Measurements from ENCODE around the gene CSH1. TPM values are rescaled to one million over a fixed set of nuclear protein-coding genes. Genes with fewer than 3 reads are reported as not detected.
"Not testable (repeated sequence)": the region's sequence is repeated elsewhere in the genome, so short reads cannot be mapped to it uniquely, and the experiment has no call there.

The CSH1 gene
- not detected in 2 replicates for total RNA-seq (2014; rRNA removed; shearing (Covaris generic))

DNA sequence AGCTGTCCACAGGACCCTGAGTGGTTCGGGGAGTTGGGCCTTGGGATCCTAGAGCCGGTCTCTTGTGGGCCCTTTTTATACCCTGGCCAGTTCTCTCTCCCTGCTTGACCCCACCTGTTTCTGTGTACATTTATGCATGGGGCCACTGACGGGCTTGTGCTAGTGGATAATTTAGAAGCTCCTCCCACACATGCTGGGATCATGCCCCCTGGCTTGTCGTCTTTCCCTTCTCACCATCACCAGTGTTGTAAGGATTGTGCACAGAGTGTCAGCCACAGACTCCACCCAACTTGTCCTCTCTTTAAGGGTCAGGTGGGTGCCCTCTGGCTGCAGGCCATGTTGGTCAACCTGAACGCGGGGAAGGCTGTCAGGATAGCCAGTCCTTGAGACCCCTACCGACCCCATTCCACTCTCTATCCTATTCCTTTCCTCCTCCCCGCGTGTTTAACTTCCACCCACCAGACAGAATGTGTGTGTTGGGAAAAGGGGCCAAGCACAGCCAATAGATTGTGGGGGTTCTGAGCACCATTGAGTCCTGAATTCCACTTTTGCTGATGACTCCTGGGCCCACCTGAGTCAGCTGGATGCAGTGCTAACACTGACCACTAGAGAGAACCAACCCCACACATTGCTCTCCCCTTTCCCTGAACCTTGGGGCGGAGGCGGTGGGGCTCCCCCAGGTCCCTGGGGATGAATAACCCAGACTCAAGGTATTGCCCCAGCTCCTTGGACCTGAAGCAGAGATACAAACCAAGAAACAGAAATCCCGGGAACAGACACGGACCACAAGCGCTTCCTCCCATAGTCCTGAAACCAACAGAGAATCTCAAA is at the start of gene CSH1:
Gene CSH1, minus strand, starts transcription at position 51 of the 831 bp plus-strand sequence. CDS start 63 bp downstream, outside the sequence.
- DNase-seq (ENCODE audit: low spot score), result not testable (repeated sequence)

DNA sequence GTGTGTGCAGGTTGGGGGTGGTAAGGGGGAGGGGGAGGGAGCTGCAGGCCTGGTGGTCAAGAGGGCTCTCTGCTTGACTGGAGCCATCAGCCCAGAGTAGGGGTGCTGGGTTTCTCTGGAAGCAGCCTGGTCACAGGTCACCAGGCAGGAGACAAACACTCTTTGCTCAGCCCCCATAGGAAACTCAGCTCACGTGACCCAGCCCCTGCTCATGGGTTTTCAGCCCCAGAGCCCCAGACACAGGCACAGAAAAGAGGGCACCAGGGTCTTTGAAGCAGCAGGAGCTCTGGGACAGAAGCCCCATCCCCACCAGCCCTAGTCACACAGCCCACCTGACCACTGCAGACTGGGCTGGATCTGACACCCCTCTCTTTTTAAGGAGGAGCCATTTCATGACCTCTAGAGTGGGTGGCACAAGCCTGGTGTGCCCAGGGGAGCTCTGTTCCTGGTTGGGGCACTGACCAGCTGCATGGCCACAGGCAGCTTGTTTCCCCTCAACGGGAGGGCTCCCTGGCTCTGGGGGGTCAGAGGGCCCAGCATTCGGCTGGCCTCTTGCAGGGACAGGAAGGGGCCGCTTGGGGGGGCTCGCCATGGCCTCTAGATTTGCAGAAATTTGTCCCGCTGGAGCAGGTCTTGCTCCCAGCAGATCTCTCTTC is 49.5 kb upstream of the CSH1 start:
- DNase-seq (ENCODE audit: low spot score), result no peak

DNA sequence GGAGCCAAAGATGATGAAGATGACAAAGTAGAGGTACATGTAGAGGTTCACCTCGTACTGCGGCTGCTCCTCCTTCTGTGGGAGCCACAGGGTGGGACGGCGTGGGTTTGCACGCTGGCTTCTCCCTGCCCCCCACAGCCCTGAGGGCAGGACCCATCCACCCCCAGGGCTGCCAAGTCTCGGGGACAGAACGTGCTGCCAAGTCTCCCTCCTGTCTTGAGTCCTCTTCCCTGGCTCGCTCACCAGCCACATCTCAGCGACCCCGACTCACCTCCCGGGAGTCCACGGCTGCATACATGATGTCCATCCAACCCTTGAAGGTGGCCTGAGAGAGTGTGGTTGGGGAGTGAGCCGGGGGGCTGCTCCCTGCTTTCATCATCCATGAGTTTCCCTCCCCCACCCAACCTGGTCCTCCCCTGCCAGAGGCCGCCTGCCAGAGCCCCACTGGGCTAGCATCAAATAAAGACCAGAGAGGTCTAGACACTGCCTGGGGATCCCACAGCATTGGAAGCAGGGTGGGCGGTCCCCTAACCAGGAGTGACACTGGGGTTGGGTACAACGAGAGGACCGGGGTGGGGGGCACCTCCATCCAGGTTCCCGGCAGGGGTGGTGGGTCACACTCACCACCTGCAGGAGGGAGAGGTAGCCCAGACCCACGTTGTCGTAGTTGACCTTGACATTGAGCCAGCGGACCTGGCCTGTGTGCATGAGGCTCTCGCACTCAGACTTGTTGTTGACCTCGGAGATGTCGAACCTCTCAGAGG is 48.5 kb upstream of the CSH1 start:
- DNase-seq (ENCODE audit: low spot score), result no peak

DNA sequence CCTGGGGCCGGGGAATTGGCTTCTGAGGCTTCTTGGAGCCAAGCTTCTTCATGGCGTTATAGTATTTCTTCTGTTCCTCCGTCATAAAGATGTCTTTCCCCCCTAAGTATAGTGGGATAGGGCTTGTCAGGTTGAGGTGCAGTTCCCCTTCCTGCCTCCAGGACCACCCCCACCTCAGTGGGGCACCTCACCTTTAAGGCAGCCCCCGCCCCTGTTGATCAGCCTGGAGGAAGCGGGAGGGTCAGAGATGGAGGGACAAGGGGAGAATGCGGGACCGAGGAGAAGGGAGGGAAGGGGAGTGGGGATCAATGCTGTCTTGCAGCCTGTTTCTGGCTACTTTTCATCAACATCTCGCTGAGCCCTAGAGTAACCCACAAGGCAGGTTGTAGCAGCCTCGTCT is 47.4 kb upstream of the CSH1 start:
- DNase-seq (ENCODE audit: low spot score), result no peak

DNA sequence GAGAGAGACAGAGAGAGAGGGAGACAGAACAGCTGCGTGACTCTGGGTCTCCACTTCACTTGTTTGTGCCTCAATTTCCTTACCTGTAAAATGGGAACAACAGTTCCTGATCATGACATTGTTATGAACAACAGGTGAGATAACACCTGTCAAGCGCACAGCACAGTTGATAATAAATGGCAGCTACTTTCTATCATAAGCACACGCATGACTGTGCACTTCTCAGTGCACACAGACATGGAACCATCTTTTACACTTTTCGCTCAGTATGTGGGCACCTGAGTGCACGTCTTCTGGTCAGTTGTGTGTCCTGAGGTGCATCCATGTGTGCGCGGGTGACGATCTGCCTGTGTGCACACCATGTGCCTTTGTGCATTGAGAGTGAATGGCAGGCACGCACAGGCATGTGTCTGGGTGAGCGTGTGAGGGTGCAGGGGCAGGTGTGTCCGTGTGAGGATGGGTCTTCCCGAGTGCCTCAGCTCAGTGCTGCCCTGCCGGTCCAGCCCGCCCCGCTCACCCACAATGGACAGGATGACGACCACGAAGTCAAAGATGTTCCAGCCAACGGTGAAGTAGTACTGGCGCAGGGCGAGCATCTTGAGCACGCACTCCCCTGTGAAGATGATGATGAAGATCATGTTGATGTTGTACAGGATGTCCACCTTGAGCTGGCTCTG is 46.1 kb upstream of the CSH1 start:
- no peak for DNase-seq (ENCODE audit: low spot score)

DNA sequence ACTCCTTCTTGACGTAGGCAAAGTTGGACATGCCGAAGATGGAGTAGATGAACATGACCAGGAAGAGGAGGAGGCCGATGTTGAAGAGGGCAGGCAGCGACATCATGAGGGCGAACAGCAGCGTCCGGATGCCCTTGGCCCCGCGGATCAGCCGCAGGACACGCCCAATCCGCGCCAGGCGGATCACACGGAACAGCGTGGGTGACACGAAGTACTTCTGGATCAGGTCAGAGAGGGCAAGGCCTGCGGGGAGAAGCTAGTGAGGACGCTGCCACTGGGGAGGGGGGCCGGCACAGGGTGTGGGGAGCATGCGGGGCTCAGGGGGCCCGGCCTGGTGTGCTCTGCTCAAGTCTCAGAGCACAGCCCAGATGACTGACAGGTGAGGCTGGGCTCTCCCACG is 45.4 kb upstream of the CSH1 start:
- DNase-seq (ENCODE audit: low spot score), result no peak

DNA sequence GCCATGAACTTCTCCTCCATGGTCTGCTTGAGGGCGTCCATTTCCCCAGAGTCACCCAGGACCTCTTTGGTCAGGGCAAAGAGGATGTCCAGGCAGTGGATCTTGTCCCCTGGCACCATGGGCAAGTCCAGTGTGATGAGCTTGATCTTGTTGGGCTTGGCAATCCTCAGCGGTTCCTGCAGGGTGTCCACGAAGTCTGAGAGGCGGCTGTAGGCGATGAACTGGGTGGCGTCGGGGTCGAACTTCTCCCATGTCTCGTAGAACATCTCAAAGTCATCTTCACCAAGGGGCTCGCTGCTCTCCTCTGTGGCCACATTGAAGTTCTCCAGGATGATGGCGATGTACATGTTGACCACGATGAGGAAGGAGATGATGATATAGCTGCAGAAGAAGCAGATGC is 44.8 kb upstream of the CSH1 start:
- DNase-seq (ENCODE audit: low spot score), result no peak

DNA sequence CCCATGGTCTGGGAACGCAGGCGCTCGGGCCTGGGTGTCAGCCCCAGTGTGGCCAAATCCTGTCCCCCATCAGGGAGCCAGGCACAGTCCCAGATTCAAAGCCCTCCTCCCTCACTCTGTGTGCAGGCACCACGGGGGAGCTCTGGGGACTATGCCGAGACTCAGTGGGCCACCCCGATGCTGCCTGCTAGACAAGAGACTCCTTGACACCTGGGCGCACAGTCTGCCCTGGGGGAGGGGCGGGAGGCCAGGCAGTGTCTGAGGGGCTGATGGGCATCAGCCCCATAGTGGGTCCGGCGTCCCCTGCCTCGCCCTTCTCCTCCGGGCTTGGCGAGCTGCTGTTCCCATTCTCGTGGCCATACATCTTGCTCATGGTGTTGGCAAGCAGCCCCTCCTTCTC is 44.2 kb upstream of the CSH1 start:
- no peak for DNase-seq (ENCODE audit: low spot score)

DNA sequence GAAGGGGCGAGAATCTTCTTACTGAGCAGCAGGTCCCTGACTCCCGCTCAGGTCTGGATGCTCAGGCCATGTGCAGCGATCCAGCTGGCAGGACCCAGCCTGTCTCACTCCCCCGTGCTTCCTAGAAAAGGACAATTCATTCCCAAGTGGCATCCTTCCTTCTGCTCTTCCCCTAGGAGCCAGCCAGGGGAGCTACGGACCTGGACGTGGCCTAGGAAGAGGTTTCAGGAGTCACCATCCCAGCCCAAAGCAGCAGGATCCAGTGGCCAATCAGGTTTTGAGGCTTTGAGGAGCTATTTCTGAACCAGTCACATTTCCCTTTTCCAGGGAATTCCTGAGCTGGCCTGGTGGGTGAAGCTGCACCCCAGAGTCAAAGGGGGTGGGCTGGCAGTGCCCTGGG is 43.5 kb upstream of the CSH1 start:
- no peak for DNase-seq (ENCODE audit: low spot score)

DNA sequence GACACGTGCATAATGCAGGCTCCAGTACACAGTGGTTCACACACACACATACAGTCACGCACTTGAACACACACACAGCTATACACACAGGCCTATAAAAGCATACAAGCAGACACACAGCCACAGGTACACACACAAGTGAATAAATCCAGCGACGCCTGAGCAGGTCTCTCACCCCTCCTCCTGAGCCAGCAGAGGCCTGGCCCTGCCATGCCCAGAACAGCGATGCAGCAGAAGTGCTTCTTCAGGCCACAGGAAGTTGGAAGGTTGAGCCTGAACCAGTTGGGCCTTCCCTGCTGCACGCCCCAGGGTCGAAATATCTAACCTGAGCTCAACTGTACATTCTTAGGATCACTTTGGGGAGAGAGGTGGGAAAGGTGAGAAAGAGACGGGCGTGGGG is 43.0 kb upstream of the CSH1 start:
- DNase-seq (ENCODE audit: low spot score), result no peak

DNA sequence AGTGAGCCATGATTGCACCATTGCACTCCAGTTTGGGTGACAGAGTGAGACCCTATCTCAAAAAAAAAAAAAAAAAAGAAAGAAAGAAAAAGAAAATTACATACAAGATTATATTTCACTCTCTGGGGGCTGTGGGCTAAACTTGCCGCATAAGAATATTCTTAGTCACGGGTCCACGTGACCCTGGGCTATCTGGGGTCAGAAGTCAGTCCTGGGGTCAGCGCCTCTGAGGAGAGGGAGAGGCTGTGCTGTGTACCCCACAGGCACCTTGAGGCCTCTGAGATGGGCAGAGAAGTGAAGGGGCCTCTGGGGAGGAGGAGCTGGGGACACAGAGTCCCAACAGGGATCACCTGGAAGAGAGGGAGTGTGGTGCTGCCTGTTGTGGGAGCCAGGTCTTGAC is 41.5 kb upstream of the CSH1 start:
- no peak for DNase-seq (ENCODE audit: low spot score)

DNA sequence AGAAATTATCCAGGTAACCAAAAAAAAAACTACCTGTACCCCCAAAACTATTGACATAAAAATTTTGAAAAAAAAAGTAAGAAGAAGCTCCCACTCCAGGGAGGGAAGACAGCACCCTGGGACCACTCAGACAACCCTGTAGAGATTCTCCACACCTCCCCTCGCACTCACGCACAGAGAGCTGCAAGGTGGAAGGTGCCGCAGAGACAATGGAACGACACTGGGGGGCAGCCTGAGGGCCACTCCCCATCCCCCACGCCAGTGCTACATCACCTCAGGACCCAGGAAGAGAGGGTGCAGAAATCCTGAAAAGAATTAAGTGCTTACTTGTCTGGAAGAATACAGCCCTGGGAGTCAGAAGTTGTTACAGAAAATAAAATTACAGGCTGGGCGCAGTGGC is 40.9 kb upstream of the CSH1 start:
- DNase-seq (ENCODE audit: low spot score), result no peak

DNA sequence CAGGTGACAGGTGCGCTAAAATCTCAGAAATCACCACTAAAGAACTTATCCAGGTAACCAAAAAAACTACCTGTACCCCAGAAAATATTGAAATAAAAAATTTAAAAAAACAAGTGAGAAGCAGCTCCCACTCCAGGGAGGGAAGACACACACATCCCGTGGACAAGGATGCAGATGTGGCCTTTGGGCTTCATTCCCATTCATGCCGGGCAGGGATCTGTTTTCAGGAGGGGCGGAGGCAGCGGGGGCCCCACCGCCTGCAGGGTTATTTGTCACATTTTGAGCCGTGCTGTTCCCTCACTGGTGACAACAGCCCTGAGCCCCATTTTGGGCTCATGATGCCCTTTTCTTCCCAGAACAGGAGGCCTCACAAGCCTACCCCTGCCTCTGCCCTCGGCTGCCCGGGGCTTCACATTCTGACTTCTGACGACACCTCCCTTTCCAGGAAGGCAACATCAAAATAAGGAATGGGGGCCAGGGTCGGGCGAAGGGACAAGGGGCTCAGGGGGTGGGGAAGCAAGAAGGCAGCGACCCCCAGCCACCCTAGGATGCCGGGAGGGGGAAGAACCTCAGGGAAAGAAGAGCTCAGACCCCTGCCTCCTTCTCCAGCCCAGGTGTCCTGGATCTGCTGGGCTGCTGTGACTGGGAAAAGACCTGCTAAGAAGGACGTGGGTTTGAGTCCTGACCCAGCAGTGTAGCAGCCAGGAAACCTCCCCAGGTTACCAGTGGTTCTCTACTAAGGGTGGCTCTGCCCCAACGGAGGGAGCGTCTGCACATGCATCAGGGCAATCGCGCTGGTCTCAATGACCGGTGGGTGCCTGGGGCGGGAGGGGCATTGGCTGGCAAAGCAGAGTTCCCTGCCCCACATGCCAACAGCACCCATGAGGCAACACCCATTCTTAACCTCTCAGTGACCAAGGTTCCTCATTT is 38.1 kb upstream of the CSH1 start:
- DNase-seq (ENCODE audit: low spot score), result no peak

DNA sequence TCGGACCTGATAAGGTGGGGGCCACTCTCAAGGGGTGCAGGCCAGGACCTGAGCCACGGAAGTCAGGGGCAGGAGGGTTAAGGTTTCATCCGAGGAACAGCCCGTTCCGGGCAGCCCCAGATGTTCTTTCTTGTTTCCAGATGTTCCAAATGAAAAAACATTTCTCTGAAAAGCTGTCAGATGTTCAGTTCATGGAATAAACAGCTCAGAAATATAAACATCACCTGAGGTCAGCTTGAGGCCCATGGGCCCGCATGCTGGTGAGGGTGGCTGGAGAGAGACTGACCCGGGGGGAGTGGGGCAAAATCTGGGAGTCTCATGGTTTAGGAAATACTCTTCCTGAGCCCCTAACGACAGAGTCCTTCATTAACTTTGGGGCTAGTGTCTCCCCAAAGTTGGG is 37.2 kb upstream of the CSH1 start:
- no peak for DNase-seq (ENCODE audit: low spot score)

DNA sequence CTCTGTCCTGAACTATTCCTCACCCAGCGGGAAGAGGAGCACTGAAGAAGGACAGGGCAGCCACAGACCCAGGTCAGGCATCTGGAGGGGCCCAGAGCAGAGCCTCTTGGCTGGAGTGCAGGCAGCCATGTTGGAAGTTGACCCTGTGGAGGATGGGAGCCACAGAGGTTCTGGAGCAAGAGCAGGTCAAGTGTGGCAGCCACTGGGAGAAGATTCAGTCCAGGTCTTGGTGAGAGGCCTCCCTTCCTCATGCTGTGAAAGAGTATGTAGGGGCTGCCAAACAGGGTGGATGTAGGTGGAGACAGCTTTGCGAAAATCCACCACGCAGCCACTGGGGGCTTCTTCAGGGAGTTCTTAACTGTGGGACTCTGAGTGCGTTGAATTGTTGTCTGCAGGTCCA is 36.3 kb upstream of the CSH1 start:
- no peak for DNase-seq (ENCODE audit: low spot score)

DNA sequence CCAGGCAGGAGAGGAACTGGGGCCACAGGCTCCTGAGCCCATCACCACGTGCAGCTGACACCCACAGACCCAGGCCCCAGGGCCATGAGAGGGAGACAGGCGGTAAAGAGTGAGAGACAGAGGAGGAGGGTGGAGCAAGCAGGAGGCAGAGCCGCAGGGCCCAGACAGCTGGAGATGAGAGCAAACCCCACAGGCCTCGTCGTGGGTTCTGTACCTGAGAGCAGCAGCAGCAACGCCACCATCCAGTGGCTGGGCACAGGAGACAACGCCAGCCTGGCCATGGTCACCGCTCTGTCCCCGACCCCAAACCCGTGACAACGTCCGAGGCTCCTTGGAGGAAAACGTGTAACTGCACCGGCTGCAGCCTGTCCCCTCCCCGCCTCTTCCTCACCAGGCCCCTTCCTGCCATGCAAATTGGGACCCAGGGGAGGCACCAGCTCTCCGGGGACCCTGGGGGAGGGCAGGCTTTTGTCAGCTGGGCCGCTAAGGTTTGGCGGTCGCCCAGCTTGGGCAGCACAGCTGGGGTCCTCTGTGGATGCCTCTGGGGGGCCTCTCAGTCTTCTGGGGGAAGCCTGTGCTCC is 35.7 kb upstream of the CSH1 start, which contains the start of gene CD79B:
Gene CD79B, minus strand, starts transcription at position 351 of the 581 bp plus-strand sequence. Its CDS starts 70 bp downstream, at position 281.
- DNase-seq (ENCODE audit: low spot score), result no peak

DNA sequence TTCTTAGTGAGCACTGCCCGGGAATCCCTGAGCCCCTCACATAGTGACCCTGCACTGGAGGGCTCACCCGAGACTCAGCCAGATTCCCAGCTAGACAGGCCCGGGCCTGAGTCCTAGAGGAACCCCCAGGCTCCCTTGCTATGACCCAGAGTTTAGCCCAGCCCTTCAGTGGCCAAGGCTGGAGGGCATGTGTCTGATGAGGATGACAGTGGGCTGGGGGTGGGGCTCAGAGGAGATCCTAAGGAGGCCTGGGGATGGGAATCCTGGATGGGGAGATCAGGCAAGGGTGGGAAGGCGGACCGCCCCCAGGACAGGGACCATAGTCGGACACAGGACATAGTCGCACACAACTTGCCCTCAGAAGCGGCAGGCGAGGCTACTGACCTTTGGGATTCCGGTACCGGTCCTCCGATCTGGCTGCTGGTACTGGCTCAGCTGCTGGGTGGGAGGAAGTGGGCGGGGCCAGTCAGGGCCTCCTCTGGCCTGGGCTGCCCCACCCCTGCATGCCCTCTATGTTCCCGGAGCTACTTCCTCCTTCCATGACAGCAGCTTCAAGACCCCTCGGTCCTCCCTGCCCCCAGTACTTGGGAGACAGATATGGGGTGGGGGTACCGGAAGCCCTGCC is 34.7 kb upstream of the CSH1 start:
- no peak for DNase-seq (ENCODE audit: low spot score)

DNA sequence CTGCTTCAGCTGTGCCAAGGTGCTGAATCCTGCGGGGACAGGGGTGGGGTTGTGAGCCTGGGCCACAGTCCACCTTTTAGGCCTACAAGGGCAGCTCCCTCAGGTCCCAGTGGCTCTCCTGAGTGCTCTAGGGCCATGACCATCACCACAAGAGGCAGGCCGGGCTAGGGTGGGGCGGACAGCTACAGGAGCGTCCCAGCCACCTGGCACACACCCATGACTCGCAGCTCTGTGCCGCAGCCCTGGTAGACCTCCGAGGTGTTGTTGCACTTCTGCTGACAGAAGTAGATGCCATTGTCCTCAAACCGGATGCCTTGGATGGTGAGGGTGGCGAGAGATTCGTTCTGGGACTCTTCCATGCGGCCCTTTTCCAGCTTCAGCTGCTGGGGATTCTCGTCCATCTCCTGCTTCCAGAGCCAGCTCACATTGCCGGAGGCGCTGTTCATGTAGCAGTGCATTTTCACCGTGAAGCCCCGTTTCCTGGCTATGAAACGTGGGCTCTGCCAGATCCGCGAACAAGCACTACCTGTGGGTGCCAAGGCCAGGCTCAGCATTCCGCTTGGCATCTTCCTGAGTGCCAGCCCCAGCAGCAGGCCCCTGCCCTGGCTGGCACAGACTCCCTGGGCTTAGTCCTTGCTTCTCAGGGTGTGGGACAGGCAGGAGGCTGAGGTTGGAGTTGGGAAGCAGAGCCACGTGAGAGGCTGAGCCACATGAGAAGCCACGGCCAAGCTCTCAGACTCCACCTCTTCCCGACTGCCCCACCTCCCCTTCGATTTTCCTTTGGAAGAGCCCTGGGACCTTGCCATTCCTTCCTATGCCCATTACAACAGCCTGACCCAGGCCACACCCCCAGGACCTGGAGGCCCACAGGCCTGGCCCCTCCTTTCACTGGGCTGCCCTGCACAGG is 33.7 kb upstream of the CSH1 start:
- DNase-seq (ENCODE audit: low spot score), result no peak
